Activated CD4-positive, alpha-beta memory T cell treated with anti-CD3 and anti-CD28 coated beads, Interleukin-2, amount 10 ng/mL, durations not matched to agents 7 days and 5 days (primary cell): Measurements from ENCODE around the gene RALGDS. TPM values are rescaled to one million over a fixed set of nuclear protein-coding genes. Genes with fewer than 3 reads are reported as not detected.
"Not testable (repeated sequence)": the region's sequence is repeated elsewhere in the genome, so short reads cannot be mapped to it uniquely, and the experiment has no call there.

Experiments used
- CTCF ChIA-PET: fragments of 350-600 bp; sonication (Branson Sonifier 250); formaldehyde crosslinking; loops from one replicate; lab custom pipeline; 2021; ENCODE audit warnings: antibody characterized with exemption, inconsistent platforms; lab: Charles Lee
- POLR2A ChIA-PET: fragments of 350-600 bp; sonication (Branson Sonifier 250); formaldehyde crosslinking; loops from one replicate; lab custom pipeline; 2021; ENCODE audit warnings: antibody characterized with exemption; lab: Charles Lee
- DNase-seq: peaks from one replicate; pipeline ENCODE4 v3.0.0-alpha.2; 2020
- H3K27ac Mint-ChIP-seq: one replicate; pipeline ENCODE4 v1.8.0; 2021; ENCODE audit warnings: mild to moderate bottlenecking, mixed read lengths
- H3K27me3 Mint-ChIP-seq: one replicate; pipeline ENCODE4 v1.8.0; 2021; ENCODE audit warnings: mixed read lengths
- H3K36me3 Mint-ChIP-seq: one replicate; pipeline ENCODE4 v1.8.0; 2021; ENCODE audit warnings: low read depth, mixed read lengths
- H3K4me1 Mint-ChIP-seq: one replicate; pipeline ENCODE4 v1.8.0; 2021; ENCODE audit warnings: mixed read lengths
- H3K4me3 Mint-ChIP-seq: one replicate; pipeline ENCODE4 v1.8.0; 2021; ENCODE audit warnings: mild to moderate bottlenecking, mixed read lengths
- H3K9me3 Mint-ChIP-seq: one replicate; pipeline ENCODE4 v1.8.0; 2021; ENCODE audit warnings: mixed read lengths
- total RNA-seq, 2 experiments: library from RNA; stranded (reverse); gene quantifications; one replicate each; pipeline ENCODE4 v1.2.3, GENCODE V29; 2021

Gene RALGDS
- total RNA-seq, 2 experiments from 2014 or later = 113 to 123 TPM

DNA sequence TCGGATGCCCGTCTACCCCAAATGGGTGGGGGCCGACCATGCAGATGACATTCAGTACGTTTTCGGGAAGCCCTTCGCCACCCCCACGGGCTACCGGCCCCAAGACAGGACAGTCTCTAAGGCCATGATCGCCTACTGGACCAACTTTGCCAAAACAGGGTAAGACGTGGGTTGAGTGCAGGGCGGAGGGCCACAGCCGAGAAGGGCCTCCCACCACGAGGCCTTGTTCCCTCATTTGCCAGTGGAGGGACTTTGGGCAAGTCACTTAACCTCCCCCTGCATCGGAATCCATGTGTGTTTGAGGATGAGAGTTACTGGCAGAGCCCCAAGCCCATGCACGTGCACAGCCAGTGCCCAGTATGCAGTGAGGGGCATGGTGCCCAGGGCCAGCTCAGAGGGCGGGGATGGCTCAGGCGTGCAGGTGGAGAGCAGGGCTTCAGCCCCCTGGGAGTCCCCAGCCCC is 50.5 kb downstream of the RALGDS start:
- H3K27me3 Mint-ChIP-seq, POLR2A ChIA-PET, H3K4me1 Mint-ChIP-seq, H3K27ac Mint-ChIP-seq, H3K4me3 Mint-ChIP-seq, H3K36me3 Mint-ChIP-seq, H3K9me3 Mint-ChIP-seq, DNase-seq, CTCF ChIA-PET: not testable (repeated sequence)

DNA sequence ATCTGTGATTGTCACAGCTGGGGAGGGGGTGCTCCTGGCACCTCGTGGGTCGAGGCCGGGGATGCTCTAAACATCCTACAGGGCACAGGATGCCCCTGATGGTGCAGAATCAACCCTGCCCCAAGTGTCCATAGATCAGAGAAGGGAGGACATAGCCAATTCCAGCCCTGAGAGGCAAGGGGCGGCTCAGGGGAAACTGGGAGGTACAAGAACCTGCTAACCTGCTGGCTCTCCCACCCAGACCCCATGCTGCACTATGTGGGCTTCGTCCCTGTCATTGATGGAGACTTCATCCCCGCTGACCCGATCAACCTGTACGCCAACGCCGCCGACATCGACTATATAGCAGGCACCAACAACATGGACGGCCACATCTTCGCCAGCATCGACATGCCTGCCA is 52.6 kb downstream of the RALGDS start:
- H3K27ac Mint-ChIP-seq, H3K4me3 Mint-ChIP-seq, H3K4me1 Mint-ChIP-seq, CTCF ChIA-PET, H3K36me3 Mint-ChIP-seq, DNase-seq, H3K27me3 Mint-ChIP-seq, H3K9me3 Mint-ChIP-seq: not testable (repeated sequence)
- POLR2A ChIA-PET = interaction anchor here (0.8 kb wide), 1 partner anchor 38 kb away, joined by 4 read pairs; the partner anchor contains the start of gene GTF3C5

DNA sequence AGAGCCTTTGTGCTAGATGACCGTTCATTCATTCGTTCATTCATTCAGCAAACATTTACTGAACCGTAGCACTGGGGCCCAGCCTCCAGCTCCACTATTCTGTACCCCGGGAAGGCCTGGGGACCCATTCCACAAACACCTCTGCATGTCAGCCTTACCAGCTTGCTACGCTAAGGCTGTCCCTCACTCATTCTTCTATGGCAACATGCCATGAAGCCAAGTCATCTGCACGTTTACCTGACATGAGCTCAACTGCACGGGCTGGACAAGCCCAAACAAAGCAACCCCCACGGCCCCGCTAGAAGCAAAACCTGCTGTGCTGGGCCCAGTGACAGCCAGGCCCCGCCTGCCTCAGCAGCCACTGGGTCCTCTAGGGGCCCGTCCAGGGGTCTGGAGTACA is 53.2 kb downstream of the RALGDS start:
- H3K9me3 Mint-ChIP-seq = no peaks in the 10 kb centered on the region
- no peaks in the 10 kb centered on the region for H3K36me3 Mint-ChIP-seq
- no peak overlapping the region for H3K27ac Mint-ChIP-seq
- no peaks in the 10 kb centered on the region for H3K4me1 Mint-ChIP-seq
- H3K4me3 Mint-ChIP-seq = no peak overlapping the region
- DNase-seq = no peak
- POLR2A ChIA-PET = interaction anchor here (0.8 kb wide), 1 partner anchor 37 kb away, joined by 4 read pairs; the partner anchor contains the start of gene GTF3C5
- CTCF ChIA-PET = no interaction called here
- no peaks in the 10 kb centered on the region for H3K27me3 Mint-ChIP-seq

DNA sequence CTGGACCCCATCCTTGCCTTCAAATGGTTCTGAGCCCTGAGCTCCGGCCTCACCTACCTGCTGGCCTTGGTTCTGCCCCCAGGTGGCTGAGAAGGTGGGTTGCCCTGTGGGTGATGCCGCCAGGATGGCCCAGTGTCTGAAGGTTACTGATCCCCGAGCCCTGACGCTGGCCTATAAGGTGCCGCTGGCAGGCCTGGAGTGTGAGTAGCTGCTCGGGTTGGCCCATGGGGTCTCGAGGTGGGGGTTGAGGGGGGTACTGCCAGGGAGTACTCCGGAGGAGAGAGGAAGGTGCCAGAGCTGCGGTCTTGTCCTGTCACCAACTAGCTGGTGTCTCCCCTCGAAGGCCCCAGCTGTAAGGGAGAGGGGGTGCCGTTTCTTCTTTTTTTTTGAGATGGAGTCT is 54.0 kb downstream of the RALGDS start:
- Mint-ChIP-seq H3K36me3 (no peaks in the 10 kb centered on the region), H3K27ac (no peak overlapping the region), H3K9me3 (no peaks in the 10 kb centered on the region), H3K4me3 (no peak overlapping the region), H3K4me1 (peaks cover 2% of the 10 kb centered on the region), H3K27me3 (no peaks in the 10 kb centered on the region)
- POLR2A ChIA-PET = interaction anchor here (0.6 kb wide), 1 partner anchor 1628 kb away, joined by 3 read pairs; no protein-coding TSS in a partner anchor
- no peak for DNase-seq
- CTCF ChIA-PET = no interaction called here

DNA sequence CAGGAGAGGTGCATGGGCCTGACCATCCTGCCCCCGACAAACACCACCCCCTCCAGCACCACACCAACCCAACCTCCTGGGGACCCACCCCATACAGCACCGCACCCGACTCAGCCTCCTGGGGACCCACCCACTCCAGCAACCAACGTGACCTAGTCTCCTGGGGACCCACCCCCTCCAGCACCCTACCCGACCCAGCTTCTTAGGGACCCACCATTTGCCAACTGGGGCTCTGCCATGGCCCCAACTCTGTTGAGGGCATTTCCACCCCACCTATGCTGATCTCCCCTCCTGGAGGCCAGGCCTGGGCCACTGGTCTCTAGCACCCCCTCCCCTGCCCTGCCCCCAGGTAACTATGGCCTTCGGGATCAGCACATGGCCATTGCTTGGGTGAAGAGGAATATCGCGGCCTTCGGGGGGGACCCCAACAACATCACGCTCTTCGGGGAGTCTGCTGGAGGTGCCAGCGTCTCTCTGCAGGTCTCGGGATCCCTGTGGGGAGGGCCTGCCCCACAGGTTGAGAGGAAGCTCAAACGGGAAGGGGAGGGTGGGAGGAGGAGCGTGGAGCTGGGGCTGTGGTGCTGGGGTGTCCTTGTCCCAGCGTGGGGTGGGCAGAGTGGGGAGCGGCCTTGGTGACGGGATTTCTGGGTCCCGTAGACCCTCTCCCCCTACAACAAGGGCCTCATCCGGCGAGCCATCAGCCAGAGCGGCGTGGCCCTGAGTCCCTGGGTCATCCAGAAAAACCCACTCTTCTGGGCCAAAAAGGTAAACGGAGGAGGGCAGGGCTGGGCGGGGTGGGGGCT is 54.7 kb downstream of the RALGDS start:
- no peak overlapping the region for H3K27ac Mint-ChIP-seq
- POLR2A ChIA-PET = interaction anchor here (0.6 kb wide), 1 partner anchor 1627 kb away, joined by 3 read pairs; no protein-coding TSS in a partner anchor
- H3K4me1 Mint-ChIP-seq = peaks cover 3% of the 10 kb centered on the region
- DNase-seq = no peak
- H3K36me3 Mint-ChIP-seq = no peaks in the 10 kb centered on the region
- no peaks in the 10 kb centered on the region for H3K9me3 Mint-ChIP-seq
- CTCF ChIA-PET = no interaction called here
- no peaks in the 10 kb centered on the region for H3K27me3 Mint-ChIP-seq
- H3K4me3 Mint-ChIP-seq = no peak overlapping the region

DNA sequence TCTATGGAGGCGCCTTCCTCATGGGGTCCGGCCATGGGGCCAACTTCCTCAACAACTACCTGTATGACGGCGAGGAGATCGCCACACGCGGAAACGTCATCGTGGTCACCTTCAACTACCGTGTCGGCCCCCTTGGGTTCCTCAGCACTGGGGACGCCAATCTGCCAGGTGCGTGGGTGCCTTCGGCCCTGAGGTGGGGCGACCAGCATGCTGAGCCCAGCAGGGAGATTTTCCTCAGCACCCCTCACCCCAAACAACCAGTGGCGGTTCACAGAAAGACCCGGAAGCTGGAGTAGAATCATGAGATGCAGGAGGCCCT is 56.0 kb downstream of the RALGDS start:
- Mint-ChIP-seq H3K4me3 (no peak overlapping the region), H3K4me1 (peaks cover 12% of the 10 kb centered on the region), H3K27me3 (no peaks in the 10 kb centered on the region), H3K36me3 (no peaks in the 10 kb centered on the region), H3K27ac (no peak overlapping the region), H3K9me3 (no peaks in the 10 kb centered on the region)
- no peak for DNase-seq
- CTCF ChIA-PET = no interaction called here
- POLR2A ChIA-PET = no interaction called here

DNA sequence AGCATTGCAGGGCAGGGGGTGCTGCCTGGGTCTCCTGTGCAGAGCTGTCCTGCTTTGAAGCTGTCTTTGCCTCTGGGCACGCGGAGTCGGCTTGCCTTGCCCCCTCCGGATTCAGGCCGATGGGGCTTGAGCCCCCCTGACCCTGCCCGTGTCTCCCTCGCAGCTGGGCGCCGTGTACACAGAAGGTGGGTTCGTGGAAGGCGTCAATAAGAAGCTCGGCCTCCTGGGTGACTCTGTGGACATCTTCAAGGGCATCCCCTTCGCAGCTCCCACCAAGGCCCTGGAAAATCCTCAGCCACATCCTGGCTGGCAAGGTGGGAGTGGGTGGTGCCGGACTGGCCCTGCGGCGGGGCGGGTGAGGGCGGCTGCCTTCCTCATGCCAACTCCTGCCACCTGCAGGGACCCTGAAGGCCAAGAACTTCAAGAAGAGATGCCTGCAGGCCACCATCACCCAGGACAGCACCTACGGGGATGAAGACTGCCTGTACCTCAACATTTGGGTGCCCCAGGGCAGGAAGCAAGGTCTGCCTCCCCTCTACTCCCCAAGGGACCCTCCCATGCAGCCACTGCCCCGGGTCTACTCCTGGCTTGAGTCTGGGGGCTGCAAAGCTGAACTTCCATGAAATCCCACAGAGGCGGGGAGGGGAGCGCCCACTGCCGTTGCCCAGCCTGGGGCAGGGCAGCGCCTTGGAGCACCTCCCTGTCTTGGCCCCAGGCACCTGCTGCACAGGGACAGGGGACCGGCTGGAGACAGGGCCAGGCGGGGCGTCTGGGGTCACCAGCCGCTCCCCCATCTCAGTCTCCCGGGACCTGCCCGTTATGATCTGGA is 56.6 kb downstream of the RALGDS start:
- ChIA-PET CTCF (no interaction called here), POLR2A (interaction anchor here (0.8 to 0.9 kb wide), 2 partner anchors 30 to 33 kb away, joined by 3 read pairs; no protein-coding TSS in a partner anchor)
- no peaks in the 10 kb centered on the region for H3K9me3 Mint-ChIP-seq
- H3K27ac Mint-ChIP-seq = no peak overlapping the region
- DNase-seq = no peak
- H3K4me1 Mint-ChIP-seq = peaks cover 16% of the 10 kb centered on the region
- no peaks in the 10 kb centered on the region for H3K36me3 Mint-ChIP-seq
- H3K4me3 Mint-ChIP-seq = no peak overlapping the region
- H3K27me3 Mint-ChIP-seq = no peaks in the 10 kb centered on the region

DNA sequence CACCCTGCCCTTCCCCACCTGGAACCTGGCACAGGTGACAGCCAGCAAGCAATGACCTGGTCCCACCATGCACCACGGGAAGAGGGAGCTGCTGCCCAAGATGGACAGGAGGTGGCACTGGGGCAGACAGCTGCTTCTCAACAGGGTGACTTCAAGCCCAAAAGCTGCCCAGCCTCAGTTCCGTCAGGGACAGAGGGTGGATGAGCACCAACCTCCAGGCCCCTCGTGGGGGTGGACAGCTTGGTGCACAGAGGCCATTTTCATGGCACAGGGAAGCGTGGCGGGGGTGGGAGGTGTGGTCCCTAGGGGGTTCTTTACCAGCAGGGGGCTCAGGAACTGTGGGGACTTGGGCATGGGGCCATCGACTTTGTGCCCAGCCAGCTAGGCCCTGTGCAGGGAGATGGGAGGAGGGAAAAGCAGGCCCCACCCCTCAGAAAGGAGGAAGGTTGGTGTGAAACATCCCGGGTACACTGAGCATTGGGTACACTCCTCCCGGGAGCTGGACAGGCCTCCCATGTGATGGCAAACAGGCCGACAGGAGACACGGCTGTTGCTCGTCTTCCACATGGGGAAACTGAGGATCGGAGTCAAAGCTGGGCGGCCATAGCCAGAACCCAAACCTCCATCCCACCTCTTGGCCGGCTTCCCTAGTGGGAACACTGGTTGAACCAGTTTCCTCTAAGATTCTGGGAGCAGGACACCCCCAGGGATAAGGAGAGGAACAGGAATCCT is 57.4 kb downstream of the RALGDS start:
- peaks cover 4% of the 10 kb centered on the region for H3K36me3 Mint-ChIP-seq
- peaks cover 24% of the 10 kb centered on the region for H3K4me1 Mint-ChIP-seq
- no peak for DNase-seq
- H3K4me3 Mint-ChIP-seq = no peak overlapping the region
- no peak overlapping the region for H3K27ac Mint-ChIP-seq
- H3K9me3 Mint-ChIP-seq = no peaks in the 10 kb centered on the region
- ChIA-PET POLR2A (interaction anchor here (0.8 to 0.9 kb wide), 2 partner anchors 31 to 34 kb away, joined by 3 read pairs; no protein-coding TSS in a partner anchor), CTCF (no interaction called here)
- no peaks in the 10 kb centered on the region for H3K27me3 Mint-ChIP-seq

DNA sequence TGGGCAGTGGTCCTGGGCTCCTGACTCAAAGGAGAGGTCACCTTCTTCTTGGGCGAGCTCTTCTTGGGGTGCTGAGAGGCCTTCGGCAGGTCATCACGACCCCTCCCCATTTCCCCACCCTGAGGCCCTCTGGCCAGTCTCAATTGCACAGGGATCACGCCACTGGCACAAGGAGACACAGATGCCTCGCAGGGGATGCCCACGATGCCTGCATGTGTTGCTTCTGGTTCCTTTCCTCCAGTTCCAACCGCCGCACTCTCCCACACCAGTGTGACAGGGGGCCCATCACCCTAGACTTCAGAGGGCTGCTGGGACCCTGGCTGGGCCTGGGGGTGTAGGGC is 57.9 kb downstream of the RALGDS start:
- no peak overlapping the region for H3K4me3 Mint-ChIP-seq
- H3K9me3 Mint-ChIP-seq = no peaks in the 10 kb centered on the region
- no peak for DNase-seq
- POLR2A ChIA-PET = no interaction called here
- CTCF ChIA-PET = no interaction called here
- H3K4me1 Mint-ChIP-seq = peaks cover 30% of the 10 kb centered on the region
- H3K27ac Mint-ChIP-seq = no peak overlapping the region
- H3K36me3 Mint-ChIP-seq = peaks cover 9% of the 10 kb centered on the region
- no peaks in the 10 kb centered on the region for H3K27me3 Mint-ChIP-seq

DNA sequence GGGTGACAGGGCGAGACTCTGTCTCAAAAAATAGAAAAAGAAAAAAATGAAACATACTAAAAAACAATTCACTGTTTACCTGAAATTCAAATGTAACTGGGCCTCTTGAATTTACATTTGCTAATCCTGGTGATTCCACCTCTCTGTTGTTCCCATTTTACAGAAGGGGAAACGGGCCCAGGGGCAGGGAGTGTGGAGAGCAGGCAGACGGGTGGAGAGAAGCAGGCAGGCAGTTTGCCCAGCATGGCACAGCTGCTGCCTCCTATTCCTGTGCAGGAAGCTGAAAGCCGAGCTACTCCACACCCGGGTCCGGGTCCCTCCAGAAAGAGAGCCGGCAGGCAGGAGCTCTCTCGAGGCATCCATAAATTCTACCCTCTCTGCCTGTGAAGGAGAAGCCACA is 58.5 kb downstream of the RALGDS start:
- H3K4me1 Mint-ChIP-seq = peaks cover 35% of the 10 kb centered on the region
- POLR2A ChIA-PET, H3K27ac Mint-ChIP-seq, DNase-seq, H3K4me3 Mint-ChIP-seq, H3K9me3 Mint-ChIP-seq, CTCF ChIA-PET, H3K27me3 Mint-ChIP-seq: not testable (repeated sequence)
- peaks cover 15% of the 10 kb centered on the region for H3K36me3 Mint-ChIP-seq

DNA sequence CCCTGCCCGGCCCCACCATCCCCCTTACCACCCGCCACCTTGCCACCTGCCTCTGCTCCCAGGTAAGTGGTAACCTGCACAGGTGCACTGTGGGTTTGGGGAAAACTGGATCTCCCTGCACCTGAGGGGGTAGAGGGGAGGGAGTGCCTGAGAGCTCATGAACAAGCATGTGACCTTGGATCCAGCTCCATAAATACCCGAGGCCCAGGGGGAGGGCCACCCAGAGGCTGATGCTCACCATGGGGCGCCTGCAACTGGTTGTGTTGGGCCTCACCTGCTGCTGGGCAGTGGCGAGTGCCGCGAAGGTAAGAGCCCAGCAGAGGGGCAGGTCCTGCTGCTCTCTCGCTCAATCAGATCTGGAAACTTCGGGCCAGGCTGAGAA is 59.3 kb downstream of the RALGDS start, which contains the start of gene CEL:
TSS of gene CEL (plus strand) at position 218 of the 382 bp plus-strand sequence. CDS start at position 240, 22 bp downstream.
- peaks cover 17% of the 10 kb centered on the region for H3K36me3 Mint-ChIP-seq
- H3K9me3 Mint-ChIP-seq, H3K27ac Mint-ChIP-seq, POLR2A ChIA-PET, DNase-seq, H3K27me3 Mint-ChIP-seq, H3K4me3 Mint-ChIP-seq: not testable (repeated sequence)
- CTCF ChIA-PET = interaction anchor here (2.6 kb wide), 1 partner anchor 40 kb away, joined by 6 read pairs; no protein-coding TSS in a partner anchor
- peaks cover 42% of the 10 kb centered on the region for H3K4me1 Mint-ChIP-seq

DNA sequence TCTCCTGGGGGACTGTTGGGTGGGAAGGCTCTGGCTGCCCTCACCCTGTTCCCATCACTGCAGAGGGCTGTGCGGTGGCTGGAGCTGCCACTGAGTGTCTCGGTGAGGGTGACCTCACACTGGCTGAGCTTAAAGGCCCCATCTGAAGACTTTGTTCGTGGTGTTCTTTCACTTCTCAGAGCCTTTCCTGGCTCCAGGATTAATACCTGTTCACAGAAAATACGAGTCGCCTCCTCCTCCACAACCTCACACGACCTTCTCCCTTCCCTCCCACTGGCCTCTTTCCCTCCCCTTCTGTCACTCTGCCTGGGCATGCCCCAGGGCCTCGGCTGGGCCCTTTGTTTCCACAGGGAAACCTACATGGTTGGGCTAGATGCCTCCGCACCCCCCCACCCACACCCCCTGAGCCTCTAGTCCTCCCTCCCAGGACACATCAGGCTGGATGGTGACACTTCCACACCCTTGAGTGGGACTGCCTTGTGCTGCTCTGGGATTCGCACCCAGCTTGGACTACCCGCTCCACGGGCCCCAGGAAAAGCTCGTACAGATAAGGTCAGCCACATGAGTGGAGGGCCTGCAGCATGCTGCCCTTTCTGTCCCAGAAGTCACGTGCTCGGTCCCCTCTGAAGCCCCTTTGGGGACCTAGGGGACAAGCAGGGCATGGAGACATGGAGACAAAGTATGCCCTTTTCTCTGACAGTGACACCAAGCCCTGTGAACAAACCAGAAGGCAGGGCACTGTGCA is 59.8 kb downstream of the RALGDS start:
- not testable (repeated sequence) for H3K27ac Mint-ChIP-seq, H3K27me3 Mint-ChIP-seq, H3K9me3 Mint-ChIP-seq, H3K4me3 Mint-ChIP-seq, DNase-seq
- POLR2A ChIA-PET = interaction anchor here (1.4 to 1.8 kb wide), 2 partner anchors 31 to 54 kb away, joined by 4 to 9 read pairs; partner anchors contain the start of gene GTF3C5
- CTCF ChIA-PET = interaction anchor here (2.0 to 2.6 kb wide), 2 partner anchors 13 to 39 kb away, joined by 6 to 12 read pairs; no protein-coding TSS in a partner anchor
- Mint-ChIP-seq H3K36me3 (peaks cover 21% of the 10 kb centered on the region), H3K4me1 (peaks cover 47% of the 10 kb centered on the region)
